HG03571 (cell line): ENCODE results near the gene SRP14.
A peak's percentile ranks its signal among the peaks of the same experiment; 100 is the strongest.
"Not testable (repeated sequence)": the region's sequence is repeated elsewhere in the genome, so short reads cannot be mapped to it uniquely, and the experiment has no call there.

Experiments used
- ATAC-seq: cut with Tn5 transposase; IDR thresholded peaks from one replicate; pipeline ENCODE4 v1.9.1; 2021; ENCODE audit not compliant: unreplicated experiment

The SRP14 gene

GRCh38 chr15:40051616-40052415 lies 12.8 kb upstream of the SRP14 start:
- no peak for ATAC-seq

GRCh38 chr15:40050788-40051470 lies 11.9 kb upstream of the SRP14 start:
- ATAC-seq, result no peak

GRCh38 chr15:40048926-40049475 lies 10.0 kb upstream of the SRP14 start:
- ATAC-seq, result no peak

- ATAC-seq, result no peak
Measured at GRCh38 chr15:40048211-40048792, 9.3 kb upstream of the SRP14 start.

GRCh38 chr15:40047415-40048210 lies 8.6 kb upstream of the SRP14 start:
- peak; percentile 60 for ATAC-seq

- ATAC-seq, result no peak
Measured at GRCh38 chr15:40046721-40047414, 7.9 kb upstream of the SRP14 start.

- ATAC-seq, result no peak
Measured at GRCh38 chr15:40045572-40046217, 6.7 kb upstream of the SRP14 start.

GRCh38 chr15:40044717-40045571 lies 6.0 kb upstream of the SRP14 start:
- peak; percentile 77 for ATAC-seq

GRCh38 chr15:40043927-40044716 lies 5.1 kb upstream of the SRP14 start:
- ATAC-seq, result no peak

GRCh38 chr15:40042791-40043320 lies 3.9 kb upstream of the SRP14 start:
- ATAC-seq, result no peak

- no peak for ATAC-seq
Measured at GRCh38 chr15:40040770-40041169, 1.8 kb upstream of the SRP14 start.

- ATAC-seq, result no peak
Measured at GRCh38 chr15:40040293-40040635, 1.3 kb upstream of the SRP14 start.

- ATAC-seq, result no peak
Measured at GRCh38 chr15:40038275-40038637, 725 bp downstream of the SRP14 start.

GRCh38 chr15:40037721-40038120 lies 1.3 kb downstream of the SRP14 start:
- no peak for ATAC-seq

GRCh38 chr15:40035182-40035581 lies 3.8 kb downstream of the SRP14 start:
- not testable (repeated sequence) for ATAC-seq

- ATAC-seq, result no peak
Measured at GRCh38 chr15:40034186-40034946, 4.6 kb downstream of the SRP14 start.

GRCh38 chr15:40032125-40032839 lies 6.7 kb downstream of the SRP14 start:
- no peak for ATAC-seq
